ENCODE data around the gene FLRT1.

FLRT1 gene

GRCh38 chr11:64067230-64067993 lies 31.7 kb downstream of the FLRT1 start:
- DNase-seq (ENCODE audit: low read depth in 2 of 2) = no peak

DNA sequence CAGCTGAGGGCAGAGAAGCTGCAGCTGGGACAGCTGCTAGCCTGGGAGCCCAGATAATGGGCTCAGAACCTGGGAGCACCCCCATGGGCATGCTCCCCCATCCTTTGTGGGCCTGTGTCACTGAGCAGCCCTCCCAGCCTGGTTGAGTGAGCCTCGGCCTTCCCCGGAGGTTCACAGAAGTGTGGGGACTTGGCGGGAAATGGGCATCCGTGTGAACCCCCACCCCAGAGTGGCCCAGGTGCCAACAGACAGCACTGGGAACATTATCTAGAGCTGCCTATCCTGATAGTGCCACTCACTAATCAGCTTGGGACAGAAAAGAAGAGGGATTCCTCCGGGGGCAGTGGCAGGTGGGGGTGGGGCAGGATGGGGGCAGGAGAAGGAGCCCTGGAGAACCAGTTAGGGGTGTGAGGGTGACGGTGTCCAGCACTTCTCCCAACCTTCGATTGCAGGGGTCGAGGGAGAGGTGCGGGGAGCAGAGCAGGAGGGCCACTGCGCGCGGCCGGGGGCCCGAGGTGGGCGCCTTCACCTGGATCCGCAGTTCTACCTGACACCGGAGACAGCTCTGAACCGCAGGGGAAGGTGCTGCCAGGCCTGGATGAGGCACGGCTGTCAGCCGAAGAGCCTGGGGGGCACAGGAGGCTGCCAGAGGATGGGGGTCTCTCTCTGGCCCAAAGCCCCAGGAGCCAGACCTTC lies 33.1 kb downstream of the FLRT1 start:
- no peak for DNase-seq (ENCODE audit: low read depth in 2 of 2)

- no peak for DNase-seq (ENCODE audit: low read depth in 2 of 2)
These were observed 33.9 kb downstream of the FLRT1 start for GRCh38 chr11:64069401-64070313.

DNA sequence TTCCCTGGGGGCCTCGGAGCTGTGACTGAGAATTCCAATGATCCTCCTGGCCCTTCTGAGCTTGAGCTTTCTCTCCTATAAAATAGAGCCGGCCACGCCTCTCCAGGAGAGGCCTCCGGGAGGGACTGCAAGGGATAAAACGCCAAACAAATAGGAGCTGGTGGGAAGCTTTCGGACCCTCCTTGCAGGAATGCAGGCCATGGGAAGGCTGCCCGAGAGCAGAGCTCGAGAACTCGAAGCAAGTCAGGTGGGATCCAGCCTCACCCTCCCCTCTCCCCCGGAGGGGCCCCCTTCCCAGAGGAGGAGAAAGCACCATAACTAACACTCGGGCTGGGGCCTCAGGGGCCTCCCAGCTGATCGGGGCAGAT lies 34.6 kb downstream of the FLRT1 start:
- no peak for DNase-seq (ENCODE audit: low read depth in 2 of 2)

- no peak for DNase-seq (ENCODE audit: low read depth in 2 of 2)
These were observed 36.1 kb downstream of the FLRT1 start for GRCh38 chr11:64071849-64072248.

GRCh38 chr11:64072403-64072802 lies 36.7 kb downstream of the FLRT1 start:
- DNase-seq (ENCODE audit: low read depth in 2 of 2) = no peak

- DNase-seq (ENCODE audit: low read depth in 2 of 2) = no peak
These were observed 37.1 kb downstream of the FLRT1 start for GRCh38 chr11:64072871-64073270.

- no peak for DNase-seq (ENCODE audit: low read depth in 2 of 2)
These were observed 37.8 kb downstream of the FLRT1 start for GRCh38 chr11:64073542-64073941.

DNA sequence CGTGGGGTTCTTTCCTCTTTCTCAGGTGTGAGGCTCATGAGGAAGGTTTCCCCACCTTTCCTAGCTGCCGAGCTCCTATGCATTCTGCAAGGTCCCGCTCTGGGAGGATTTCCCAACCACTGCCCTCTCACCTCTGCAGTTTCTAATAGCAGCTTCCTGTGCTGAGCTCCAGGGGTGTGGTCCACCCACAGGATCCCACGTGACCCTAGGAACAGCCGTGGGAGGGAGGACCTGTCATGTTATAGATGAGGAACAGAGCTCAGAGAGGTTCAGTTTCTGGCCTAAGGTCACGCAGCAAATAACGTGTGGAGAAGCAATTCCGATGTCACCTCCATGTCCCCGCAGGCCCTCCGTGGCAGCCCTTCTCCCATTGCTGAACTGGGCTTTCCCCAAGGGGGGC lies 38.5 kb downstream of the FLRT1 start:
- no peak for DNase-seq (ENCODE audit: low read depth in 2 of 2)

DNA sequence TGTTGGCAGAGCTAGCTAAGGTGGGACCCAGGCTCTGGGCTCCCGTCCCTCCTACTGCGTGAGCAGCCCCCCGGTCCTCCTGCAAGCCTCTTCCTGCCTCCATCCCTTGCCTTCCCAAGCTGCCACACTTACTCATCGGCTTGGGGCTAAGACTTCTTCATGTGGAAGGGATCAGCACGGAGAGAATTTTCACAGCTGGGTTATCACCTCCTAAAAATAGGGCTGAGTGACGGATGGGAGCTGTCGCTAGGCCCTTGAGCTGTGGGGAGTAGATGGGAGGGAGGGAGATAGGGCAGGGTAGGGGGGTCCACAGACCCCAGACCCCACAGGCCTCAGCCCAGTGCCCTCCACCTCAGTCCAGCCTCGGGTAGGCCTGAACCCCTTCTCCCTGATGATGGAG lies 41.0 kb downstream of the FLRT1 start:
- DNase-seq (ENCODE audit: low read depth in 2 of 2) = no peak

GRCh38 chr11:64077607-64078006 lies 41.9 kb downstream of the FLRT1 start:
- DNase-seq (ENCODE audit: low read depth in 2 of 2) = no peak

GRCh38 chr11:64078284-64078683 lies 42.6 kb downstream of the FLRT1 start:
- no peak for DNase-seq (ENCODE audit: low read depth in 2 of 2)

- DNase-seq (ENCODE audit: low read depth in 2 of 2) = no peak
These were observed 43.2 kb downstream of the FLRT1 start for GRCh38 chr11:64078905-64079304.

DNA sequence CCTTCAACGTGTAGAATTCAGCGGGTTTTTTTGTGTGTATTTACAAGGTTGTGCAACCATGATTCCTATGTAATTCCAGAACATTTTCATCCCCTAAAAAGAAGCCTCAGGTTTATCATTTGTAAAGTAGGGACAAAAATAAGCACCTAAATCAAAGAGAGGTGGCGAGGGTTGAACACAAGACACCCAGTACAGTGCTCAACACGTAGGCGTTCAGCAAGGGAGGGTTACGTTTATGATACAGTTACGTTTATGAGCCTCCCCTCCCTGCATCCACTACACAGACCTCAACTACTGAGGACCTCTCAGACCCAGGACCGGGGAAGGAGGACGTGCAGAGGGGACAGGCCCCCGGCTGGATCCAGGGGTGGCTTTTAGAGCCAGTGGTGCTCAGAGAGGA lies 44.7 kb downstream of the FLRT1 start:
- no peak for DNase-seq (ENCODE audit: low read depth in 2 of 2)

GRCh38 chr11:64081745-64082442 lies 46.2 kb downstream of the FLRT1 start:
- DNase-seq (ENCODE audit: low read depth in 2 of 2) = no peak

DNA sequence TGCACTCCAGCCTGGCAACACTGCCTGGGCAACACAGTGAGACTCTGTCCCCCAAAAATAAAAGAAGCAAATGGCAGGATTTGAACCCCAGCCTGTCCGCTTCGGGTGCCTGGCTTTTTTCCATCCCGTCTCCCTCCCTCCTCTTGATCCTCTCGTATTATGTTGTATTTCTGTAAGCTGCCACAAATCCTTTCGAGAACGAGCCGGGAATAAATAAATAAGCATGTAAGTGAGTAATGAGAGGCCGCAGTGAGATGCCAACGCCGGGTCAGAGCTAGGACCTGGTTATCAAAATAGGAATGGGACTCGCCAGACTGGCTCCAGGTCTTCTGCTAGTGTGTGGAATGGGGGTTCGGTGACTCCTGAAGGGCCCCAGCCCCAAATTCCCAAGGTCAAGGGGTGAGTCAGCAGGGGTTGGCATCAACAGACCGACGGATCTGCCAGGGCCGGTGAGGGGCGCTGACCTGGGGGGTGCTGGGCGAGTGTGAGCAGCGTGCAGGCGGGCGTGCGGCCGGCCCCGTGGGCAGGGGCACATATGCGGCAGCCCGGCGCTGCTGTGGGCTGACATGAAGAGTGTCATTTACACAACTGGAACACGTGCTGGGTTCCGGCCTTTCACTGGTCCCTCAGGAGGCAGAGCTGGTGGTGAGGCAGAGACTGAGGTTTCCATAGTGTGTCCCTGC lies 47.8 kb downstream of the FLRT1 start:
- no peak for DNase-seq (ENCODE audit: low read depth in 2 of 2)

DNA sequence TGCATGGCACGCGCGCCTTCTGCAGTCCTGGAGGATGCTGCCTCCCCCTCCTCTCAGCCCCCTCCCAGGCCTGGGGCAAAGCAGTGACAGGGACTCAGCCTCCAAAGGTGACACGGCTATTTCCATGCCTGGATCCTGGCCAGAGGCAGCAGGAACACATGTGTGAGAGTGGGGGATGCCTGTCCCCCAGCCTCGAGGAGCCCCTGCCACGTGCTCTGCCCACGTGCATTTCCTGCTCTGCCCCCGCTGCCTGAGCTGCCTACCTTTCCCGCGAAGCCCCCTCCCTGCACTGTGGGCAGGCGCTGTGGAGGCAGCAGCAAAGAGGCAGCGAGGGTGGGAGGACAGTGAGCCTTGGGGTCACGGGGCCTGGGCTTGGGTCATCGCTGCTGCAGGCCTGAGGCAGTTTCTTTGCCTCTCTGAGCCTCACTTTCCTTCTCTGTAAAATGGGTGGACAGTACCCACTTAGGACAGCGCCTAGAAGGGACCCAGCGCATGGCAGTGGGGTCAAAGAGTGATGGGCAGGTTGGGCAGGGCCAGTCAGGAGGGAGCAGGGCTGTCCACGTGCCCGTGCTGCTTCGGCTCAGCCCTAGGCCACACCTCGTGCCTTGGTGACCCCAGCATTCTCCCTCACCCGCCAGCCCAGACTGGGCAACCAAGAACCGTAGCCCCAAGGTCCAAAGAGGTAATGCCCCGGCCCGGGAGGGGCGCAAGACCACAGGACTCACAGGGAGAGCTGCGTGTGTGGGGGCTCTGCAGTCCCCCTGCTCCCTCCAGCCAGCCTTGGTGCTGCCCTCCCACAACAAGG lies 48.6 kb downstream of the FLRT1 start:
- no peak for DNase-seq (ENCODE audit: low read depth in 2 of 2)

DNA sequence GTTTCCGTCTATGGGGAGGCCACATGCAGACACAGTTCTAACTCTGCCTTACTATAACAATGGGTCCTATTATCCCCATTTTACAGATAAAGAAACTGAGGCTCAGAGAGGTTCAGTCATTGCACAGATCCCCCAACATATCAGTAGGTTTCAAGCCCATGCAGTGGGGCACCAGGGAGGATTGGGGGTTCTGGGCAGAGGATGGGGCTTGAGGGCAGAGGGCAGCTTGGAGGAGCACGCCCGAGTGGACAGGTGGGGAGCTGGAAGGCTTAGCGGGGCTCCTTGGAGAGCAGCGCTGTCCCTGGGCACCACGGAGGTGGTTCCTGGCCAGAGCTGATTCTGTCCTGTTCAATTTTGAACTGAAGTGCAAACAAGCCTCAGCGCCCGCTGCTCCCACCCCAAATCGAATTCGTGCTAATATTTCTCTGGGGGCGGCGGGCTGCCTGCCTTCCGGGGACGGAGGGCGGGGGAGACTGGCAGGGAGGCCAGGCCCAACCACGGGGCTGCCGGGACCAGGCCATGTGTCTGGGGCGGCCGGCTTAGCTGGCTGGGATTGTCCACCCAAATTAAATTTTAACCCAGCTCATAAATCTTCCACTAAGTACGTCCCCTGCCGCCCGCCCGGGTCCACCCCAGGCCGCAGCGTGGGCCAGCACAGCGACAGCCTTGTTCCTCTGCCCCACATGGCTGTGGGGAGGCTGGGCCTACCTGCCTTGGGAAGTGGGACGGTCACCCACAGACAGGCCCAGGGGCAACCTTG lies 49.4 kb downstream of the FLRT1 start:
- DNase-seq (ENCODE audit: low read depth in 2 of 2) = no peak
